Liver (tissue), 9 donors: ENCODE results near the gene DRAXIN. TPM values are rescaled to one million over a fixed set of nuclear protein-coding genes. Genes with fewer than 3 reads are reported as not detected.

Source experiments
- DNase-seq: peaks from one replicate; pipeline ENCODE4 v3.0.0-alpha.2; 2017; ENCODE audit warnings: low spot score
- H3K27ac ChIP-seq, 2 donors: one replicate each; pipeline ENCODE4 v1.7.0; 2013; ENCODE audit warnings: inconsistent platforms in 2 of 2, low read length in 2 of 2, control low read depth in 1 of 2, low read depth in 1 of 2, mild to moderate bottlenecking in 1 of 2
- H3K27me3 ChIP-seq, 4 donors: one replicate each; pipeline versions ENCODE4 v1.6.1 to v1.7.0; 2013; ENCODE audit warnings: low read length in 3 of 4, inconsistent platforms in 1 of 4, mild to moderate bottlenecking in 1 of 4, moderate library complexity in 1 of 4; ENCODE audit not compliant: control insufficient read depth in 4 of 4, insufficient read depth in 4 of 4
- H3K36me3 ChIP-seq, 4 donors: one replicate each; pipeline versions ENCODE4 v1.6.1 to v1.7.0; 2013; ENCODE audit warnings: low read length in 3 of 4, mild to moderate bottlenecking in 3 of 4, low read depth in 1 of 4, moderate library complexity in 1 of 4; ENCODE audit not compliant: control insufficient read depth in 4 of 4, insufficient read depth in 3 of 4
- H3K4me1 ChIP-seq, 4 donors: one replicate each; pipeline versions ENCODE4 v1.6.1 to v1.7.0; 2013; ENCODE audit warnings: low read length in 3 of 4, mild to moderate bottlenecking in 3 of 4, moderate library complexity in 1 of 4; ENCODE audit not compliant: control insufficient read depth in 4 of 4, insufficient read depth in 4 of 4
- H3K4me3 ChIP-seq, 3 donors: one replicate each; pipeline versions ENCODE4 v1.6.1 to v1.7.0; 2013; ENCODE audit warnings: low read length in 3 of 3, control low read depth in 1 of 3, low read depth in 1 of 3, mild to moderate bottlenecking in 1 of 3
- H3K9ac ChIP-seq, 2 donors: one replicate each; pipeline ENCODE4 v1.7.0; 2013; ENCODE audit warnings: low read length in 2 of 2, mild to moderate bottlenecking in 2 of 2, moderate library complexity in 2 of 2, control low read depth in 1 of 2, low read depth in 1 of 2
- H3K9me3 ChIP-seq, 4 donors: one replicate each; pipeline versions ENCODE4 v1.6.1 to v1.7.0; 2013; ENCODE audit warnings: low read length in 3 of 4; ENCODE audit not compliant: control insufficient read depth in 4 of 4
- EGR1 ChIP-seq, 2 donors: IDR thresholded peaks; 2 replicates each; pipeline ENCODE4 v1.6.1; 2016 to 2018; ENCODE audit warnings: antibody characterized with exemption in 2 of 2, low read depth in 2 of 2
- FOXA1 ChIP-seq: IDR thresholded peaks from 2 replicates; pipeline ENCODE4 v1.6.1; 2016; ENCODE audit warnings: antibody characterized with exemption
- FOXA2 ChIP-seq: IDR thresholded peaks from 2 replicates; pipeline ENCODE4 v1.6.1; 2016; ENCODE audit warnings: antibody characterized with exemption
- GABPA ChIP-seq, 2 donors: IDR thresholded peaks in 1 of 2; conservative IDR thresholded peaks in 1 of 2; 2 replicates each; pipeline ENCODE4 v1.6.1; 2016; ENCODE audit warnings: antibody characterized with exemption in 2 of 2, mild to moderate bottlenecking in 1 of 2, moderate library complexity in 1 of 2
- HNF4A ChIP-seq, 2 donors: conservative IDR thresholded peaks; 2 replicates each; pipeline ENCODE4 v1.6.1; 2016; ENCODE audit warnings: antibody characterized with exemption in 2 of 2, mild to moderate bottlenecking in 2 of 2
- HNF4G ChIP-seq: IDR thresholded peaks from 2 replicates; pipeline ENCODE4 v1.6.1; 2016; ENCODE audit warnings: antibody characterized with exemption
- JUND ChIP-seq, 2 donors: IDR thresholded peaks; 2 replicates each; pipeline ENCODE4 v1.6.1; 2016; ENCODE audit warnings: antibody characterized with exemption in 2 of 2
- MAX ChIP-seq: IDR thresholded peaks from 2 replicates; pipeline ENCODE4 v1.6.1; 2016; ENCODE audit warnings: antibody characterized with exemption
- NR2F2 ChIP-seq: IDR thresholded peaks from 2 replicates; pipeline ENCODE4 v1.6.1; 2016; ENCODE audit warnings: antibody characterized with exemption
- RAD21 ChIP-seq, 2 donors: IDR thresholded peaks; 2 replicates each; pipeline ENCODE4 v1.6.1; 2016; ENCODE audit warnings: antibody characterized with exemption in 2 of 2, mild to moderate bottlenecking in 2 of 2
- REST ChIP-seq: IDR thresholded peaks from 2 replicates; pipeline ENCODE4 v1.6.1; 2016; ENCODE audit warnings: antibody characterized with exemption, mild to moderate bottlenecking
- RXRA ChIP-seq, 2 donors: IDR thresholded peaks; 2 replicates each; pipeline ENCODE4 v1.6.1; 2017 to 2018; ENCODE audit warnings: antibody characterized with exemption in 2 of 2, mild to moderate bottlenecking in 1 of 2
- SP1 ChIP-seq: IDR thresholded peaks from 2 replicates; pipeline ENCODE4 v1.6.1; 2018; ENCODE audit warnings: antibody characterized with exemption, mild to moderate bottlenecking
- TAF1 ChIP-seq: conservative IDR thresholded peaks from 2 replicates; pipeline ENCODE4 v1.6.1; 2016; ENCODE audit warnings: antibody characterized with exemption, mild to moderate bottlenecking
- YY1 ChIP-seq: IDR thresholded peaks from 2 replicates; pipeline ENCODE4 v1.6.1; 2016; ENCODE audit warnings: antibody characterized with exemption, mild to moderate bottlenecking
- WGBS: extraction: QIAGEN DNeasy Blood & Tissue Kit; methylation state at CpG from one replicate; pipeline ENCODE4 v1.1.7; 2013; 5-methylcytosine and 5-hydroxymethylcytosine counted together
- polyA plus RNA-seq, 2 donors: library from polyadenylated mRNA; stranded (reverse) in 1 of 2; unstranded in 1 of 2; fragments of 200-250 nt in 1 of 2; fragments of >200 nt in 1 of 2; fragmentation: Nextera tagmentation in 1 of 2; extraction: Ambion mirVana in 1 of 2; gene quantifications; one replicate each; pipeline versions ENCODE4 v1.2.1 to v1.2.3, GENCODE V29; 2013 to 2015
- total RNA-seq, 2 donors: library from RNA; depleted of rRNA; stranded (reverse); fragments of >200 nt; gene quantifications; one replicate each; pipeline ENCODE4 v1.2.3, GENCODE V29; 2014
- TF ChIP-seq, protein P1 (sequence below): fragments of 150-350 bp; IDR thresholded peaks from 2 replicates; pipeline ENCODE4 v1.5.1; 2017; ENCODE audit warnings: improper control_type of control experiment, low read depth, low read length; ENCODE audit not compliant: missing input control
- TF ChIP-seq, protein P2 (sequence below): IDR thresholded peaks from 2 replicates; pipeline ENCODE4 v1.6.1; 2016; ENCODE audit warnings: antibody characterized with exemption
- donor health status: healthy.
- donor health status: healthy.
- donor health status: healthy.
- donor health status: healthy.
- donor health status: healthy.

Gene DRAXIN
- total and polyA plus RNA-seq, 4 donors = under 0.01 to 0.01 TPM; not detected in 2

DNA sequence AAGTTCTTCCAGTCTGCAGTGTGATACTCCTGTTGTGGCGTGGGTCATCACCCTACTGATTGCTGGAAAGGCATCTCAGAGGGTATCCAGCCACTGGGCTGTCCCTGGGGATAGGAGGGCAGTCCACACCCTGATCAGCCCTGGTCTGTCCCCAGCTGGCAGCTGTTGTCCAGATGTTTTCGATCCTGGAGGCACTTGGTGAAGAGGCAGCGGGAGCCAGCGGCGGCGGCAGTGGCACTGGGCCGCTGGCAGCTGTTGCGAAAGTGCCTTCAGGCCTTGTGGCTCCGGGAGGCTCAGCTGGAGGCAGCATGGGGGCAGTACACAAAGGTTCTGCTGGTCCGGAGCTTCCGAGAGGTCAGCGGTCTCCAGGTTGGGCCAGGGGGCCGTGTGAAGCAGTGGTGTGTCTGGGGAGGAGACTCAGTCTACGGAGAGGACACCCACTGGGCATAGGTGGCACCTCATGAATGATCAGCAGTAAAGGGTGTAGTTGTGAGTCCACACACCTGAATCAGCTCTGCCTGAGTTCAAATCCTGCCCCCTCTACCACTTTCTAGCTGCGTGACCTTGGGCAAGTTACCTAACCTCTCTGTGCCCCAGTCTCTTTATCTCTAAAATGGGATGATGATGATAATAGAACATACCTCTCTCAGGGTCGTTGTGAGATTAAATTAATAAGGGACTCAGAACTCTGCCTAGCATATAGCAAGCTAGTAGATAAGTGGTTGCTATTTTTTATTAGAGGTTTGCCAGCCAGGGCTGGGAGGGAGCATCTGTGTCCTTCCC, 76.6 kb downstream of the DRAXIN start:
- no peak for DNase-seq
- no peaks in the 10 kb centered on the region for H3K36me3 ChIP-seq
- TF ChIP-seq NR2F2 (no peak), HNF4G (no peak), FOXA1 (no peak), HNF4A (conservative IDR thresholded peaks at IDR 0.05) (no peak)
- TF ChIP-seq, protein P1, sequence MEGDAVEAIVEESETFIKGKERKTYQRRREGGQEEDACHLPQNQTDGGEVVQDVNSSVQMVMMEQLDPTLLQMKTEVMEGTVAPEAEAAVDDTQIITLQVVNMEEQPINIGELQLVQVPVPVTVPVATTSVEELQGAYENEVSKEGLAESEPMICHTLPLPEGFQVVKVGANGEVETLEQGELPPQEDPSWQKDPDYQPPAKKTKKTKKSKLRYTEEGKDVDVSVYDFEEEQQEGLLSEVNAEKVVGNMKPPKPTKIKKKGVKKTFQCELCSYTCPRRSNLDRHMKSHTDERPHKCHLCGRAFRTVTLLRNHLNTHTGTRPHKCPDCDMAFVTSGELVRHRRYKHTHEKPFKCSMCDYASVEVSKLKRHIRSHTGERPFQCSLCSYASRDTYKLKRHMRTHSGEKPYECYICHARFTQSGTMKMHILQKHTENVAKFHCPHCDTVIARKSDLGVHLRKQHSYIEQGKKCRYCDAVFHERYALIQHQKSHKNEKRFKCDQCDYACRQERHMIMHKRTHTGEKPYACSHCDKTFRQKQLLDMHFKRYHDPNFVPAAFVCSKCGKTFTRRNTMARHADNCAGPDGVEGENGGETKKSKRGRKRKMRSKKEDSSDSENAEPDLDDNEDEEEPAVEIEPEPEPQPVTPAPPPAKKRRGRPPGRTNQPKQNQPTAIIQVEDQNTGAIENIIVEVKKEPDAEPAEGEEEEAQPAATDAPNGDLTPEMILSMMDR = no peak
- H3K4me3 ChIP-seq = no peak overlapping the region
- no peak overlapping the region for H3K9ac ChIP-seq
- no peaks in the 10 kb centered on the region for H3K9me3 ChIP-seq
- H3K27me3 ChIP-seq = no peaks in the 10 kb centered on the region
- no peaks in the 10 kb centered on the region for H3K4me1 ChIP-seq
- 78% methylated on average over 16 of the region's 16 CpGs for WGBS
- no peak overlapping the region for H3K27ac ChIP-seq

DNA sequence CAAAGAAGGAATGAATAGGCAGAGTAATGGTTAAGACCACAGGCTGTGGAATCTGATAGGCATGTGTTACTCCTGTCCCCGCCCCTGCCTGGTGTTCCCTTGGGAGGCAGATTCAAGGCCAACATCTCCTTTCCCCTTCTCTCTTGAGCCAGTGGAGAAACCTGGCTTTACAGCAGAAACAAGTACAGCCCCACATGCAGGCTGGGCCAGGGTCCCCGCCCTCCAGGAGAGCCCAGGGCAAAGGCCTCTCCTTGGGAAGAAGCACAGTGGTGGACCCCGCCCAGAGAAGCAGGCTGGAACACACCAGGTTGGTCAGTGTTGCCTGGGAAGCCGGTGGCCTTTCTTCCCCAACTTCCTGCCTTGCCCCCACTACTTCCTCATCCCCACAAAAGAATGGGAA, 77.3 kb downstream of the DRAXIN start:
- H3K4me3 ChIP-seq = no peak overlapping the region
- H3K36me3 ChIP-seq = no peaks in the 10 kb centered on the region
- 75% methylated on average over 4 of the region's 4 CpGs for WGBS
- no peaks in the 10 kb centered on the region for H3K9me3 ChIP-seq
- H3K27me3 ChIP-seq = no peaks in the 10 kb centered on the region
- TF ChIP-seq, protein P1 = no peak
- TF ChIP-seq YY1 = no peak
- TF ChIP-seq EGR1 (IDR thresholded peaks at IDR 0.05; ENCODE audit: low read depth in 2 of 2) = no peak
- no peak for TF ChIP-seq MAX
- no peak for TF ChIP-seq FOXA1
- TF ChIP-seq GABPA (IDR thresholded peaks at IDR 0.05 in 1 of 2, conservative IDR thresholded peaks at IDR 0.05 in 1 of 2) = no peak
- TF ChIP-seq REST = no peak
- TF ChIP-seq, protein P2, sequence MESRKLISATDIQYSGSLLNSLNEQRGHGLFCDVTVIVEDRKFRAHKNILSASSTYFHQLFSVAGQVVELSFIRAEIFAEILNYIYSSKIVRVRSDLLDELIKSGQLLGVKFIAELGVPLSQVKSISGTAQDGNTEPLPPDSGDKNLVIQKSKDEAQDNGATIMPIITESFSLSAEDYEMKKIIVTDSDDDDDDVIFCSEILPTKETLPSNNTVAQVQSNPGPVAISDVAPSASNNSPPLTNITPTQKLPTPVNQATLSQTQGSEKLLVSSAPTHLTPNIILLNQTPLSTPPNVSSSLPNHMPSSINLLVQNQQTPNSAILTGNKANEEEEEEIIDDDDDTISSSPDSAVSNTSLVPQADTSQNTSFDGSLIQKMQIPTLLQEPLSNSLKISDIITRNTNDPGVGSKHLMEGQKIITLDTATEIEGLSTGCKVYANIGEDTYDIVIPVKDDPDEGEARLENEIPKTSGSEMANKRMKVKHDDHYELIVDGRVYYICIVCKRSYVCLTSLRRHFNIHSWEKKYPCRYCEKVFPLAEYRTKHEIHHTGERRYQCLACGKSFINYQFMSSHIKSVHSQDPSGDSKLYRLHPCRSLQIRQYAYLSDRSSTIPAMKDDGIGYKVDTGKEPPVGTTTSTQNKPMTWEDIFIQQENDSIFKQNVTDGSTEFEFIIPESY = no peak
- TF ChIP-seq RAD21 (IDR thresholded peaks at IDR 0.05) = no peak
- TF ChIP-seq FOXA2 = no peak
- no peak for TF ChIP-seq JUND (IDR thresholded peaks at IDR 0.05)
- no peak for TF ChIP-seq SP1
- TF ChIP-seq HNF4A (conservative IDR thresholded peaks at IDR 0.05) = no peak
- no peak for TF ChIP-seq TAF1
- TF ChIP-seq NR2F2 = no peak
- no peak for TF ChIP-seq HNF4G
- TF ChIP-seq RXRA (IDR thresholded peaks at IDR 0.05) = no peak
- H3K27ac ChIP-seq = no peak overlapping the region
- H3K9ac ChIP-seq = no peak overlapping the region
- no peak for DNase-seq
- no peaks in the 10 kb centered on the region for H3K4me1 ChIP-seq
